HepG2 (cell line): Measurements from ENCODE around the gene THSD4. TPM values are rescaled to one million over a fixed set of nuclear protein-coding genes. Genes with fewer than 3 reads are reported as not detected.

Experiments
- ATAC-seq: fragments of 200-7000 bp; cut with Tn5 transposase; 3 replicates; pipeline ENCODE4 v1.9.1; 2020; ENCODE audit warnings: mild to moderate bottlenecking, moderate library complexity
- BruUV-seq: library from RNA; stranded (reverse); fragments of 400-500 nt; replicated peaks from 2 replicates; lab custom pipeline; 2021; lab: Mats Ljungman, UMichigan
- CTCF ChIA-PET: fragments of 300-600 bp; formaldehyde crosslinking; extraction: SDS; loops from one replicate; lab custom pipeline; 2021; ENCODE audit warnings: low total read pairs, inconsistent platforms, low intra/inter-chr PET ratio; lab: Yijun Ruan, JAX
- POLR2A ChIA-PET: fragments of 350-600 bp; sonication (Branson Sonifier 250); formaldehyde crosslinking; loops from one replicate; lab custom pipeline; 2020; ENCODE audit warnings: antibody characterized with exemption, inconsistent platforms; lab: Yijun Ruan, JAX
- DNase-seq: peaks from one replicate; pipeline ENCODE4 v3.0.0-alpha.2; 2015; ENCODE audit warnings: low spot score
- FAIRE-seq: peaks from 3 replicates; lab custom pipeline; 2011; peaks lifted over from hg19 to GRCh38; lab: Jason Lieb, UNC
- H2AFZ ChIP-seq: one replicate; pipeline ENCODE4 v1.6.1; 2011; ENCODE audit warnings: low read length, inconsistent platforms
- H3K27ac ChIP-seq: fragments of 300-600 bp; 3 replicates; pipeline ENCODE4 v1.8.0; 2011; ENCODE audit warnings: mixed run types, mild to moderate bottlenecking, mixed read lengths, low read length, inconsistent platforms; ENCODE audit not compliant: insufficient read depth; ENCODE audit errors: extremely low read length
- H3K27me3 ChIP-seq, 2 experiments: fragments of 200-600 bp in 1 of 2; 2 replicates in 1 of 2; 3 replicates in 1 of 2; pipeline versions ENCODE4 v1.6.0 to v1.8.0; 2011; ENCODE audit warnings: low read length in 2 of 2, mild to moderate bottlenecking in 2 of 2, moderate library complexity in 2 of 2, inconsistent platforms in 1 of 2; ENCODE audit not compliant: insufficient read depth in 2 of 2, control insufficient read depth in 1 of 2
- H3K36me3 ChIP-seq, 2 experiments: fragments of 200-600 bp in 1 of 2; replicated peaks in 1 of 2; 2 replicates in 1 of 2; 3 replicates in 1 of 2; pipeline versions ENCODE4 v1.5.1 to v1.8.0; 2011; ENCODE audit warnings: low read length in 2 of 2, inconsistent platforms in 1 of 2; ENCODE audit not compliant: insufficient read depth in 2 of 2, control insufficient read depth in 1 of 2
- H3K4me1 ChIP-seq: 2 replicates; pipeline ENCODE4 v1.5.1; 2012; ENCODE audit warnings: low read length, inconsistent platforms; ENCODE audit not compliant: insufficient read depth
- H3K4me2 ChIP-seq: 2 replicates; pipeline ENCODE4 v1.6.0; 2011; ENCODE audit warnings: low read depth, low read length, inconsistent platforms
- H3K4me3 ChIP-seq, 3 experiments: fragments of 200-600 bp in 1 of 3; sonication (generic), shearing (Covaris generic) in 1 of 3; replicated peaks in 1 of 3; 2 replicates each; pipeline ENCODE4 v1.5.1; 2011 to 2016; ENCODE audit warnings: low read length in 3 of 3, inconsistent platforms in 2 of 3, low read depth in 2 of 3, mild to moderate bottlenecking in 2 of 3, control low read depth in 1 of 3, mixed read lengths in 1 of 3; ENCODE audit not compliant: insufficient read depth in 1 of 3
- H3K79me2 ChIP-seq: one replicate; pipeline ENCODE4 v1.6.1; 2011; ENCODE audit warnings: low read length, inconsistent platforms; ENCODE audit not compliant: insufficient read depth
- H3K9ac ChIP-seq: 2 replicates; pipeline ENCODE4 v1.6.0; 2011; ENCODE audit warnings: mild to moderate bottlenecking, low read depth, low read length, inconsistent platforms; ENCODE audit not compliant: insufficient read depth
- H3K9me3 ChIP-seq: 2 replicates; pipeline ENCODE4 v1.5.1; 2012; ENCODE audit warnings: mild to moderate bottlenecking, low read length
- H4K20me1 ChIP-seq: 2 replicates; pipeline ENCODE4 v1.6.0; 2011; ENCODE audit warnings: inconsistent platforms, mild to moderate bottlenecking, low read length, moderate library complexity; ENCODE audit not compliant: insufficient read depth
- ARHGAP35 ChIP-seq: sonication (generic); formaldehyde crosslinking; IDR thresholded peaks from 2 replicates; pipeline ENCODE4 v1.9.0; 2022; ENCODE audit warnings: mild to moderate bottlenecking, inconsistent platforms, moderate library complexity, missing genetic modification reagents, borderline replicate concordance
- NFYB ChIP-seq: sonication (generic); formaldehyde crosslinking; IDR thresholded peaks from 2 replicates; pipeline ENCODE4 v1.4.0; 2020; ENCODE audit warnings: missing genetic modification reagents
- TGIF2 ChIP-seq: IDR thresholded peaks from 2 replicates; pipeline ENCODE4 v1.6.1; 2016; ENCODE audit warnings: control low read depth, missing compliant biosample characterization
- TMF1 ChIP-seq: sonication (generic); formaldehyde crosslinking; IDR thresholded peaks from 2 replicates; pipeline ENCODE4 v1.8.1; 2022; ENCODE audit warnings: low read depth, missing genetic modification reagents
- ZBTB42 ChIP-seq: sonication (generic); formaldehyde crosslinking; IDR thresholded peaks from 2 replicates; pipeline ENCODE4 v1.5.0; 2020; ENCODE audit warnings: mild to moderate bottlenecking, missing genetic modification reagents
- ZBTB46 ChIP-seq: sonication (generic); formaldehyde crosslinking; IDR thresholded peaks from 2 replicates; pipeline ENCODE4 v1.4.0; 2020; ENCODE audit warnings: mild to moderate bottlenecking, missing genetic modification reagents, borderline replicate concordance
- ZNF207 ChIP-seq: fragments of 450-650 bp; IDR thresholded peaks from 2 replicates; pipeline ENCODE4 v1.6.1; 2016; ENCODE audit warnings: antibody characterized with exemption, borderline replicate concordance
- WGBS: methylation state at CpG from one replicate; pipeline ENCODE4 v1.1.6; 2017; ENCODE audit warnings: low lambda C conversion rate; 5-methylcytosine and 5-hydroxymethylcytosine counted together
- in situ Hi-C: cut with HindIII; loops from 2 replicates; pipeline ENCODE4 v1.10.0; 2017; ENCODE audit warnings: low pct_unique_long_range_greater_than_20kb; ENCODE audit not compliant: extremely low pct_ligation_motif_present
- intact Hi-C: fragments of 100-400 bp; cut with micrococcal nuclease; formaldehyde crosslinking; loops from one replicate; pipeline ENCODE4 v1.10.0; 2022; ENCODE audit not compliant: unreplicated experiment
- polyA plus RNA-seq, 8 experiments: library from polyadenylated mRNA; depleted of rRNA in 3 of 8; stranded (reverse) in 7 of 8; unstranded in 1 of 8; fragments of >200 nt; fragmentation: Illumina TruSeq in 4 of 8; extraction: Trizol in 4 of 8; gene quantifications; 2 replicates each; pipeline versions ENCODE4 v1.2.1 to v1.2.3, GENCODE V29; 2011 to 2016; ENCODE audit warnings: low read depth in 4 of 8, missing spikeins in 1 of 8, mixed read lengths in 1 of 8; ENCODE audit not compliant: insufficient read depth in 1 of 8
- total RNA-seq, 5 experiments: library from RNA; depleted of rRNA; stranded (reverse); fragments of >200 nt; fragmentation: Illumina TruSeq; extraction: Trizol; gene quantifications; 2 replicates each; pipeline ENCODE4 v1.2.3, GENCODE V29; 2016; ENCODE audit warnings: low read depth in 1 of 5
- TF ChIP-seq, protein P1 (sequence below): sonication (generic); formaldehyde crosslinking; conservative IDR thresholded peaks from 2 replicates; pipeline ENCODE4 v1.4.0; 2020; ENCODE audit warnings: missing genetic modification reagents
- TF ChIP-seq, protein P2 (sequence below): sonication (generic); formaldehyde crosslinking; IDR thresholded peaks from 2 replicates; pipeline ENCODE4 v1.4.0; 2020; ENCODE audit warnings: missing genetic modification reagents, borderline replicate concordance

Gene THSD4
- total and polyA plus RNA-seq, 2 of the 13 experiments (the other 11 are each of a cell fraction or from before 2014, with no cell fraction given), result 0.07 to 0.21 TPM

DNA sequence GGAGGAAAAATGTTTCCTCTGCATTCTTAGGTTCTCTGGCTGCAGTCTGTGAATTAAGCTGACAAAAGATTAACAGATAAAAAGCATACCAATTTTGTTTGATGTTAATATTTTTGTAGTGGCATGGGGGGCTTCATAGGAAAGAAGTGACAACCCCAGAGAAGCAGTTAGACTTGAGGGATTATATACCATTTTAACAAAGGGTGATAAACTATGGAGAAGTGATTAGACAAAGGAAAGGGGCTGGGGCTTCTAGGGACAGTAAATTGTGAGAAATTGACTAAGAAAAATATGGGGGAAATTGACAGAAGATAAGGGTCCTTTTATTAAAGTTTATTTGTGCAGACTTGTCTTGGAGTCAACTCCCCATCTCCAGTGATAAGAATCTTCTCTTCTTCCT lies 639.4 kb downstream of the THSD4 start:
- no peak overlapping the region for H3K27ac ChIP-seq
- no peak overlapping the region for H3K9ac ChIP-seq
- in situ Hi-C loops (no loop called here), intact Hi-C loops (no loop called here)
- ATAC-seq, result no peak
- BruUV-seq, result no TSS peak
- H3K4me3 ChIP-seq, result no peak overlapping the region
- no peak for FAIRE-seq
- CTCF ChIA-PET, result no interaction called here
- POLR2A ChIA-PET, result no interaction called here
- no peak for DNase-seq
- TF ChIP-seq TMF1, result no peak
- TF ChIP-seq ZNF207, result no peak
- no peak for TF ChIP-seq ARHGAP35 (CRISPR knock-in tag)
- TF ChIP-seq, protein P1, sequence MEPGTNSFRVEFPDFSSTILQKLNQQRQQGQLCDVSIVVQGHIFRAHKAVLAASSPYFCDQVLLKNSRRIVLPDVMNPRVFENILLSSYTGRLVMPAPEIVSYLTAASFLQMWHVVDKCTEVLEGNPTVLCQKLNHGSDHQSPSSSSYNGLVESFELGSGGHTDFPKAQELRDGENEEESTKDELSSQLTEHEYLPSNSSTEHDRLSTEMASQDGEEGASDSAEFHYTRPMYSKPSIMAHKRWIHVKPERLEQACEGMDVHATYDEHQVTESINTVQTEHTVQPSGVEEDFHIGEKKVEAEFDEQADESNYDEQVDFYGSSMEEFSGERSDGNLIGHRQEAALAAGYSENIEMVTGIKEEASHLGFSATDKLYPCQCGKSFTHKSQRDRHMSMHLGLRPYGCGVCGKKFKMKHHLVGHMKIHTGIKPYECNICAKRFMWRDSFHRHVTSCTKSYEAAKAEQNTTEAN (CRISPR knock-in tag), result no peak
- no peaks in the 10 kb centered on the region for H3K27me3 ChIP-seq
- no peaks in the 10 kb centered on the region for H3K36me3 ChIP-seq
- no peak overlapping the region for H2AFZ ChIP-seq
- no peak overlapping the region for H3K4me2 ChIP-seq
- no peaks in the 10 kb centered on the region for H3K9me3 ChIP-seq
- no peaks in the 10 kb centered on the region for H3K79me2 ChIP-seq
- no peaks in the 10 kb centered on the region for H4K20me1 ChIP-seq
- H3K4me1 ChIP-seq, result peaks cover 20% of the 10 kb centered on the region; the same call in 1 of the 2 replicates

DNA sequence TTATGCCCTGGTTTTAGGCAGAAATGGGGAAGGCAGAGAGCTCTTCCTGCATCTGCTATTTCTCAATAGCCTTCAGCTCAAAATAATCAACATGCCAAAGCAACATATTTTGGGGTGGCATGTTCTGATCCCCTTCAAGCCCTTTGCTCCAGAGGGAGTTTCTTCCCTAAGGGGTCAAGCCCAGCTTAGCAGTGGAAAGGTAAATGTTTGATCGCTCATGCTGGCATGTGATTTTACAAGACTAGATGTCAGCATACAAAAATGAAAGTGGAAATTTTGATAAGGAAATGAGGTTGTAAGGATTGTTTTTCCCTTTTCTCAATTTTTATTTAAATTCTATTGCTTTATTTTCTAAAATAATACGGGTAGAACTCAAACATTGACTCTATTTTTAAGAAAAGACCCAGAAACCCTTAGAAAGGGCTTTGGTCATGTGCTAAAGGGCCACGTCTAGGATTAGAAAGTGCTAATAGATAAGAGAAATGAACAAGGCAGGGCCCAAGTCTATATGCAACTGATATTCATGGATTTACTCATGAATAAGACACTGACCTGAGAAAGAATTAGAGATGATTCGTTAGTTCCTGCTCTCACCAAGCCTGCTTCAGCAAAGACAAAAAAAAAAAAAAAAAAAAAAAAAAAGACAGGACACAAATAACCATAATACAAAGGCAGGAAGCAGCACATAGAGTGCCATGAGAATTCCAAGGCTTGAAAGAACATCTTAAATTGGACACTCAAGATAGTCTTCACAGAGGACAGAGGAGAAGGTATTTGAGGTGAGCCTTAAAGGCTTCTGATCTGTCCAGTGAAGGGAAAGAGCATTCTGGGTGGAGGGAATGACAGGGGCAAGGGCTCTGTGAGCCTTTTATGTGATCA lies 640.1 kb downstream of the THSD4 start:
- no peak for ATAC-seq
- no peak overlapping the region for H2AFZ ChIP-seq
- peaks cover 20% of the 10 kb centered on the region; the same call in 1 of the 2 replicates for H3K4me1 ChIP-seq
- no peak overlapping the region for H3K4me3 ChIP-seq
- H3K4me2 ChIP-seq, result no peak overlapping the region
- no peak for FAIRE-seq
- no peak for DNase-seq
- CTCF ChIA-PET, result no interaction called here
- in situ Hi-C loops, result no loop called here
- no peaks in the 10 kb centered on the region for H3K79me2 ChIP-seq
- no peak overlapping the region for H3K27ac ChIP-seq
- H3K9ac ChIP-seq, result no peak overlapping the region
- no peaks in the 10 kb centered on the region for H3K36me3 ChIP-seq
- no peaks in the 10 kb centered on the region for H3K9me3 ChIP-seq
- 0 out of 5 replicates have a peak, but pooled peaks cover 0 to 1% of the 10 kb centered on the region in 2 experiments for H3K27me3 ChIP-seq
- POLR2A ChIA-PET, result no interaction called here
- no peaks in the 10 kb centered on the region for H4K20me1 ChIP-seq
- WGBS, result 22% methylated on average over 4 of the region's 4 CpGs
- intact Hi-C loops, result no loop called here
- no TSS peak for BruUV-seq
- no peak for TF ChIP-seq NFYB (CRISPR knock-in tag)
- no peak for TF ChIP-seq ZBTB42 (CRISPR knock-in tag)
- TF ChIP-seq TGIF2, result no peak
- TF ChIP-seq, protein P2, sequence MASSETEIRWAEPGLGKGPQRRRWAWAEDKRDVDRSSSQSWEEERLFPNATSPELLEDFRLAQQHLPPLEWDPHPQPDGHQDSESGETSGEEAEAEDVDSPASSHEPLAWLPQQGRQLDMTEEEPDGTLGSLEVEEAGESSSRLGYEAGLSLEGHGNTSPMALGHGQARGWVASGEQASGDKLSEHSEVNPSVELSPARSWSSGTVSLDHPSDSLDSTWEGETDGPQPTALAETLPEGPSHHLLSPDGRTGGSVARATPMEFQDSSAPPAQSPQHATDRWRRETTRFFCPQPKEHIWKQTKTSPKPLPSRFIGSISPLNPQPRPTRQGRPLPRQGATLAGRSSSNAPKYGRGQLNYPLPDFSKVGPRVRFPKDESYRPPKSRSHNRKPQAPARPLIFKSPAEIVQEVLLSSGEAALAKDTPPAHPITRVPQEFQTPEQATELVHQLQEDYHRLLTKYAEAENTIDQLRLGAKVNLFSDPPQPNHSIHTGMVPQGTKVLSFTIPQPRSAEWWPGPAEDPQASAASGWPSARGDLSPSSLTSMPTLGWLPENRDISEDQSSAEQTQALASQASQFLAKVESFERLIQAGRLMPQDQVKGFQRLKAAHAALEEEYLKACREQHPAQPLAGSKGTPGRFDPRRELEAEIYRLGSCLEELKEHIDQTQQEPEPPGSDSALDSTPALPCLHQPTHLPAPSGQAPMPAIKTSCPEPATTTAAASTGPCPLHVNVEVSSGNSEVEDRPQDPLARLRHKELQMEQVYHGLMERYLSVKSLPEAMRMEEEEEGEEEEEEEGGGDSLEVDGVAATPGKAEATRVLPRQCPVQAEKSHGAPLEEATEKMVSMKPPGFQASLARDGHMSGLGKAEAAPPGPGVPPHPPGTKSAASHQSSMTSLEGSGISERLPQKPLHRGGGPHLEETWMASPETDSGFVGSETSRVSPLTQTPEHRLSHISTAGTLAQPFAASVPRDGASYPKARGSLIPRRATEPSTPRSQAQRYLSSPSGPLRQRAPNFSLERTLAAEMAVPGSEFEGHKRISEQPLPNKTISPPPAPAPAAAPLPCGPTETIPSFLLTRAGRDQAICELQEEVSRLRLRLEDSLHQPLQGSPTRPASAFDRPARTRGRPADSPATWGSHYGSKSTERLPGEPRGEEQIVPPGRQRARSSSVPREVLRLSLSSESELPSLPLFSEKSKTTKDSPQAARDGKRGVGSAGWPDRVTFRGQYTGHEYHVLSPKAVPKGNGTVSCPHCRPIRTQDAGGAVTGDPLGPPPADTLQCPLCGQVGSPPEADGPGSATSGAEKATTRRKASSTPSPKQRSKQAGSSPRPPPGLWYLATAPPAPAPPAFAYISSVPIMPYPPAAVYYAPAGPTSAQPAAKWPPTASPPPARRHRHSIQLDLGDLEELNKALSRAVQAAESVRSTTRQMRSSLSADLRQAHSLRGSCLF (CRISPR knock-in tag), result no peak
- no peak for TF ChIP-seq ZBTB46 (CRISPR knock-in tag)
